Endothelial cell of umbilical vein (primary cell): ENCODE data around the gene FSIP1. TPM values are rescaled to one million over a fixed set of nuclear protein-coding genes. Genes with fewer than 3 reads are reported as not detected.

Experiments
- BruUV-seq: library from RNA; stranded (reverse); fragments of 400-500 nt; replicated peaks from 2 replicates; lab custom pipeline; 2021; lab: Mats Ljungman, UMichigan
- CTCF ChIA-PET: fragments of 300-600, 350-600 bp; sonication (Branson Sonifier 250); formaldehyde crosslinking; loops from one replicate; lab custom pipeline; 2021; ENCODE audit warnings: antibody characterized with exemption, inconsistent platforms; lab: Charles Lee
- POLR2A ChIA-PET: fragments of 300-600, 350-600 bp; sonication (Branson Sonifier 250); formaldehyde crosslinking; loops from one replicate; lab custom pipeline; 2021; ENCODE audit warnings: antibody characterized with exemption, inconsistent platforms; lab: Charles Lee
- DNase-seq: peaks from one replicate; pipeline ENCODE4 v3.0.0-alpha.2; 2011; ENCODE audit warnings: low read depth, low spot score
- FAIRE-seq: peaks from 2 replicates; lab custom pipeline; 2011; peaks lifted over from hg19 to GRCh38; lab: Jason Lieb, UNC
- H2AFZ ChIP-seq: 2 replicates; pipeline ENCODE4 v1.6.0; 2012; ENCODE audit warnings: low read depth, low read length, control low read depth, inconsistent platforms
- H3K27ac ChIP-seq: 2 replicates; pipeline ENCODE4 v1.5.1; 2011; ENCODE audit warnings: low read depth, mild to moderate bottlenecking, control low read depth, low read length, moderate library complexity; ENCODE audit not compliant: insufficient read depth
- H3K27me3 ChIP-seq, 2 experiments: 2 replicates each; pipeline versions ENCODE4 v1.6.0 to v1.6.1; 2011; ENCODE audit warnings: low read length in 2 of 2, mixed read lengths in 1 of 2; ENCODE audit not compliant: control insufficient read depth in 2 of 2, insufficient read depth in 2 of 2
- H3K36me3 ChIP-seq, 2 experiments: 2 replicates in 1 of 2; 3 replicates in 1 of 2; pipeline ENCODE4 v1.5.1; 2011; ENCODE audit warnings: low read length in 2 of 2, mild to moderate bottlenecking in 1 of 2, moderate library complexity in 1 of 2; ENCODE audit not compliant: control insufficient read depth in 2 of 2, insufficient read depth in 2 of 2; ENCODE audit errors: extremely low read depth in 1 of 2
- H3K4me1 ChIP-seq: 3 replicates; pipeline ENCODE4 v1.5.1; 2011; ENCODE audit warnings: mild to moderate bottlenecking, low read length; ENCODE audit not compliant: control insufficient read depth, insufficient read depth; ENCODE audit errors: extremely low read depth
- H3K4me2 ChIP-seq: 2 replicates; pipeline ENCODE4 v1.6.1; 2011; ENCODE audit warnings: low read length, control low read depth, mixed read lengths; ENCODE audit not compliant: insufficient read depth
- H3K4me3 ChIP-seq, 3 experiments: fragments of 200-600 bp in 1 of 3; sonication (generic), shearing (Covaris generic) in 1 of 3; replicated peaks in 1 of 3; 2 replicates each; pipeline ENCODE4 v1.5.1; 2011 to 2016; ENCODE audit warnings: control low read depth in 3 of 3, low read length in 3 of 3, mild to moderate bottlenecking in 2 of 3, inconsistent platforms in 1 of 3, low read depth in 1 of 3, moderate library complexity in 1 of 3; ENCODE audit not compliant: insufficient read depth in 1 of 3
- H3K79me2 ChIP-seq: 2 replicates; pipeline ENCODE4 v1.6.0; 2012; ENCODE audit warnings: low read length, inconsistent platforms; ENCODE audit not compliant: control insufficient read depth, insufficient read depth
- H3K9ac ChIP-seq: replicated peaks from 2 replicates; pipeline ENCODE3; 2011; ENCODE audit warnings: low read length, control low read depth; ENCODE audit not compliant: insufficient read depth; ENCODE audit errors: extremely low read depth
- H3K9me1 ChIP-seq: replicated peaks from 3 replicates; pipeline ENCODE4 v1.6.0; 2011; ENCODE audit warnings: mild to moderate bottlenecking, low read length; ENCODE audit not compliant: control insufficient read depth, insufficient read depth; ENCODE audit errors: extremely low read depth
- H3K9me3 ChIP-seq: replicated peaks from 2 replicates; pipeline ENCODE4 v1.5.1; 2012; ENCODE audit warnings: low read length, inconsistent platforms; ENCODE audit not compliant: control insufficient read depth, insufficient read depth
- H4K20me1 ChIP-seq: replicated peaks from 2 replicates; pipeline ENCODE3; 2011; ENCODE audit warnings: mild to moderate bottlenecking, low read length; ENCODE audit not compliant: control insufficient read depth, insufficient read depth; ENCODE audit errors: extremely low read depth
- EZH2 ChIP-seq: IDR thresholded peaks from 2 replicates; pipeline ENCODE4 v1.6.1; 2012; ENCODE audit warnings: borderline replicate concordance, low read depth, mild to moderate bottlenecking, moderate library complexity, low read length, inconsistent platforms; ENCODE audit not compliant: severe bottlenecking
- FOS ChIP-seq: IDR thresholded peaks from 2 replicates; pipeline ENCODE4 v1.6.1; 2011; ENCODE audit warnings: mild to moderate bottlenecking, low read length, moderate library complexity, borderline replicate concordance; ENCODE audit not compliant: insufficient read depth
- GATA2 ChIP-seq: IDR thresholded peaks from 2 replicates; pipeline ENCODE4 v1.7.0; 2011; ENCODE audit warnings: low read depth, mild to moderate bottlenecking, moderate library complexity, mixed read lengths, low read length; ENCODE audit not compliant: insufficient read length, insufficient read depth
- JUN ChIP-seq: IDR thresholded peaks from 2 replicates; pipeline ENCODE4 v1.6.1; 2011; ENCODE audit warnings: borderline replicate concordance, low read depth; ENCODE audit not compliant: insufficient read length, insufficient read depth
- MYC ChIP-seq: IDR thresholded peaks from one replicate; pipeline ENCODE4 v1.6.1; 2011; ENCODE audit warnings: mild to moderate bottlenecking, low read depth, low read length
- POLR2A ChIP-seq: IDR thresholded peaks from 2 replicates; pipeline ENCODE4 v1.6.1; 2012; ENCODE audit warnings: low read depth, mild to moderate bottlenecking, control low read depth, low read length
- POLR2AphosphoS5 ChIP-seq: IDR thresholded peaks from 2 replicates; pipeline ENCODE4 v1.6.1; 2012; ENCODE audit warnings: low read depth, mild to moderate bottlenecking, control low read depth, low read length, moderate library complexity; ENCODE audit not compliant: insufficient read depth
- dilution Hi-C: fragments of 300-500 bp; cut with MboI; formaldehyde crosslinking; loops from one replicate; pipeline ENCODE4 v1.15.0; 2019; ENCODE audit warnings: low sequenced_read_pairs; ENCODE audit not compliant: extremely low pct_ligation_motif_present
- intact Hi-C: fragments of 100-400 bp; cut with micrococcal nuclease; formaldehyde crosslinking; loops from one replicate; pipeline ENCODE4 v1.10.0; 2022
- polyA plus RNA-seq, 4 experiments: library from polyadenylated mRNA; depleted of rRNA in 3 of 4; stranded (reverse) in 3 of 4; unstranded in 1 of 4; fragments of >200 nt; gene quantifications; 2 replicates each; pipeline versions ENCODE4 v1.2.1 to v1.2.3, GENCODE V29; 2011 to 2012; ENCODE audit warnings: missing spikeins in 1 of 4
- total RNA-seq: library from RNA; stranded (reverse); gene quantifications from 2 replicates; pipeline ENCODE4 v1.2.3, GENCODE V29; 2021
- TF ChIP-seq, protein P1 (sequence below): IDR thresholded peaks from 2 replicates; pipeline ENCODE4 v1.6.1; 2011; ENCODE audit not compliant: insufficient read depth, insufficient read length
- TF ChIP-seq, protein P2 (sequence below), 2 donors: IDR thresholded peaks; 1 replicate in 1 of 2; 2 replicates in 1 of 2; pipeline ENCODE4 v1.5.1; 2011; ENCODE audit warnings: low read length in 2 of 2, mild to moderate bottlenecking in 2 of 2, moderate library complexity in 2 of 2, control low read depth in 1 of 2, inconsistent platforms in 1 of 2, low read depth in 1 of 2; ENCODE audit not compliant: insufficient read depth in 1 of 2; ENCODE audit errors: extremely low read depth in 1 of 2

FSIP1 gene
- total and polyA plus RNA-seq, 2 donors (not counting 3 experiments of a cell fraction or from before 2014, with no cell fraction given) = 0.23 to 1.1 TPM

DNA sequence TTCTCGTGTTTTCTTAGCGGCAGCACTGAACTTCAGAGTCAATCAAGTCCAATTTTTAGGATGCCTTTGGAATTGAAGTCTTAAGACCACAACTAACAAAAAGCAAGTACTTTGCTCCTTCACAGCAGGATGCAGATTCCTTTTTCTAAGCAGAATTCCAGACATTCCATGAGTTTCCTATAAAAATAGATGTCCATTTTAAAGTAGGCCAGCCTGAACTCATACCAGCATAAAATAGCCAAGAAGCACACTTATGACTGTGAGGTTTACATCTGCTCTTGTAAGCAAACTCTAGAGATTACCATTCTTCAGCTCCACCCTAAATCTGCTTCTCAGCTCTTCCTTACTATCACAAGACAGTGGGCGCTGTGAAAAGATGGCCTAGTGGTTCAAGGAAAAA is 116.0 kb downstream of the FSIP1 start:
- DNase-seq (peak; percentile 53), FAIRE-seq (peak; percentile 66)
- Histone ChIP-seq H3K9ac (no peak overlapping the region), H2AFZ (peak overlapping the region; percentile 86), H3K9me3 (no peaks in the 10 kb centered on the region), H3K27ac (peak overlapping the region; percentile 2), H3K36me3 (no peaks in the 10 kb centered on the region), H3K4me1 (peaks cover 17% of the 10 kb centered on the region), H3K9me1 (no peaks in the 10 kb centered on the region), H3K4me3 (no peak overlapping the region), H3K27me3 (no peaks in the 10 kb centered on the region), H4K20me1 (no peaks in the 10 kb centered on the region), H3K4me2 (peak overlapping the region; percentile 12), H3K79me2 (no peaks in the 10 kb centered on the region)
- no peak for TF ChIP-seq MYC
- no peak for TF ChIP-seq GATA2
- TF ChIP-seq, protein P1, sequence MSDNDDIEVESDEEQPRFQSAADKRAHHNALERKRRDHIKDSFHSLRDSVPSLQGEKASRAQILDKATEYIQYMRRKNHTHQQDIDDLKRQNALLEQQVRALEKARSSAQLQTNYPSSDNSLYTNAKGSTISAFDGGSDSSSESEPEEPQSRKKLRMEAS = no peak
- TF ChIP-seq POLR2A = no peak
- TF ChIP-seq, protein P2, sequence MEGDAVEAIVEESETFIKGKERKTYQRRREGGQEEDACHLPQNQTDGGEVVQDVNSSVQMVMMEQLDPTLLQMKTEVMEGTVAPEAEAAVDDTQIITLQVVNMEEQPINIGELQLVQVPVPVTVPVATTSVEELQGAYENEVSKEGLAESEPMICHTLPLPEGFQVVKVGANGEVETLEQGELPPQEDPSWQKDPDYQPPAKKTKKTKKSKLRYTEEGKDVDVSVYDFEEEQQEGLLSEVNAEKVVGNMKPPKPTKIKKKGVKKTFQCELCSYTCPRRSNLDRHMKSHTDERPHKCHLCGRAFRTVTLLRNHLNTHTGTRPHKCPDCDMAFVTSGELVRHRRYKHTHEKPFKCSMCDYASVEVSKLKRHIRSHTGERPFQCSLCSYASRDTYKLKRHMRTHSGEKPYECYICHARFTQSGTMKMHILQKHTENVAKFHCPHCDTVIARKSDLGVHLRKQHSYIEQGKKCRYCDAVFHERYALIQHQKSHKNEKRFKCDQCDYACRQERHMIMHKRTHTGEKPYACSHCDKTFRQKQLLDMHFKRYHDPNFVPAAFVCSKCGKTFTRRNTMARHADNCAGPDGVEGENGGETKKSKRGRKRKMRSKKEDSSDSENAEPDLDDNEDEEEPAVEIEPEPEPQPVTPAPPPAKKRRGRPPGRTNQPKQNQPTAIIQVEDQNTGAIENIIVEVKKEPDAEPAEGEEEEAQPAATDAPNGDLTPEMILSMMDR (IDR thresholded peaks at IDR 0.05; ENCODE audit: extremely low read depth in 1 of 2, insufficient read depth in 1 of 2, low read depth in 1 of 2, low read length in 2 of 2) = no peak
- no peak for TF ChIP-seq FOS
- TF ChIP-seq JUN = no peak
- no peak for TF ChIP-seq POLR2AphosphoS5
- TF ChIP-seq EZH2 = no peak
- dilution Hi-C loops (no loop called here), intact Hi-C loops (no loop called here)
- no TSS peak for BruUV-seq
- ChIA-PET POLR2A (no interaction called here), CTCF (interaction anchor here (1.1 to 3.7 kb wide), 3 partner anchors 12 to 90 kb away, joined by 3 to 23 read pairs (median 4); no protein-coding TSS in a partner anchor)
